ENCODE data around the gene NPPC. TPM values are rescaled to one million over a fixed set of nuclear protein-coding genes. Genes with fewer than 3 reads are reported as not detected.

The NPPC gene
- total RNA-seq, 1 experiment from 2014 or later: not detected

DNA sequence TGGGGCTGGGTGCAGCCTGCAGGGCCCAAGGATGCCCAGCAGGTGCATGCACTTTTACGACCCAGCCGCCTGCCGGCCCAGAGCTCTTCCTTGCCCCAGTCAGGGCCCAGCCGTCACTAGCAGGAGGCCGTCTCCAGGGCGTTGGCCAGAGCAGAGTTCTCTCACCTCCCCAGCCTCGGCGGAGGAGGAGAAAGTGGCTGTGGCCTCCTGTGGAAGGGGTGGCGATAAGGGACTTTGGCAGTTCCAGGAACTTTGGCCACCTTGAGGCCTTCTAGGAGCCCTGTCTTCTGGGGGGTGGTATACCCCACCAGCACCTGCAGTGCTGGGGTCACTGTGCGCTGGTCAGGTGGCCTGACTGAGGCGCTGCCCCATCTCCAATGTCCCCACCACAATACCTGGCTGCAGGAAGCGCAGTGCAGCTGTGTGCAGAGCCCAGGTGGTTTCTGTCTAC, 22.0 kb downstream of the NPPC start:
- no peaks in the 10 kb centered on the region for H3K79me2 ChIP-seq (ENCODE audit: low read length)
- H3K4me3 ChIP-seq (ENCODE audit: low read length): no peak overlapping the region
- H3K9me3 ChIP-seq (ENCODE audit: low read length): no peaks in the 10 kb centered on the region
- H3K27me3 ChIP-seq (ENCODE audit: low read length): no peaks in the 10 kb centered on the region
- H2AFZ ChIP-seq (ENCODE audit: low read length): no peak overlapping the region
- no peaks in the 10 kb centered on the region for H3F3A ChIP-seq (ENCODE audit: low read length, unreplicated experiment)
- TF ChIP-seq EZH2 (IDR thresholded peaks at IDR 0.05; ENCODE audit: low read length, unreplicated experiment) (no peak), EZH2phosphoT487 (IDR thresholded peaks at IDR 0.05; ENCODE audit: borderline replicate concordance, low read length) (no peak)
- TF ChIP-seq, protein P1, sequence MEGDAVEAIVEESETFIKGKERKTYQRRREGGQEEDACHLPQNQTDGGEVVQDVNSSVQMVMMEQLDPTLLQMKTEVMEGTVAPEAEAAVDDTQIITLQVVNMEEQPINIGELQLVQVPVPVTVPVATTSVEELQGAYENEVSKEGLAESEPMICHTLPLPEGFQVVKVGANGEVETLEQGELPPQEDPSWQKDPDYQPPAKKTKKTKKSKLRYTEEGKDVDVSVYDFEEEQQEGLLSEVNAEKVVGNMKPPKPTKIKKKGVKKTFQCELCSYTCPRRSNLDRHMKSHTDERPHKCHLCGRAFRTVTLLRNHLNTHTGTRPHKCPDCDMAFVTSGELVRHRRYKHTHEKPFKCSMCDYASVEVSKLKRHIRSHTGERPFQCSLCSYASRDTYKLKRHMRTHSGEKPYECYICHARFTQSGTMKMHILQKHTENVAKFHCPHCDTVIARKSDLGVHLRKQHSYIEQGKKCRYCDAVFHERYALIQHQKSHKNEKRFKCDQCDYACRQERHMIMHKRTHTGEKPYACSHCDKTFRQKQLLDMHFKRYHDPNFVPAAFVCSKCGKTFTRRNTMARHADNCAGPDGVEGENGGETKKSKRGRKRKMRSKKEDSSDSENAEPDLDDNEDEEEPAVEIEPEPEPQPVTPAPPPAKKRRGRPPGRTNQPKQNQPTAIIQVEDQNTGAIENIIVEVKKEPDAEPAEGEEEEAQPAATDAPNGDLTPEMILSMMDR (conservative IDR thresholded peaks at IDR 0.05; ENCODE audit: low read depth, low read length): no peak
- no peaks in the 10 kb centered on the region for H4K20me1 ChIP-seq (ENCODE audit: low read length)
- BruUV-seq (replicated peaks): no TSS peak
- H3K4me2 ChIP-seq (ENCODE audit: low read length): no peak overlapping the region
- H3K9ac ChIP-seq (ENCODE audit: low read length): no peak overlapping the region
- ATAC-seq (no peak), DNase-seq (no peak)
- CTCF ChIA-PET: no interaction called here
- intact Hi-C loops (cut with micrococcal nuclease): loop anchor here (5.0 kb wide), 1 partner anchor 52 kb away; no protein-coding TSS in a partner anchor
- 0 out of 2 replicates have a peak, but pooled peaks cover 2% of the 10 kb centered on the region for H3K4me1 ChIP-seq (ENCODE audit: insufficient read depth, low read length)
- no peaks in the 10 kb centered on the region for H3K9me2 ChIP-seq (replicated peaks; ENCODE audit: low read length)
- POLR2A ChIA-PET (ENCODE audit: unreplicated experiment): no interaction called here
- no peaks in the 10 kb centered on the region for H3K36me3 ChIP-seq (ENCODE audit: low read depth, low read length)
- H3K27ac ChIP-seq (ENCODE audit: low read length): no peak overlapping the region

DNA sequence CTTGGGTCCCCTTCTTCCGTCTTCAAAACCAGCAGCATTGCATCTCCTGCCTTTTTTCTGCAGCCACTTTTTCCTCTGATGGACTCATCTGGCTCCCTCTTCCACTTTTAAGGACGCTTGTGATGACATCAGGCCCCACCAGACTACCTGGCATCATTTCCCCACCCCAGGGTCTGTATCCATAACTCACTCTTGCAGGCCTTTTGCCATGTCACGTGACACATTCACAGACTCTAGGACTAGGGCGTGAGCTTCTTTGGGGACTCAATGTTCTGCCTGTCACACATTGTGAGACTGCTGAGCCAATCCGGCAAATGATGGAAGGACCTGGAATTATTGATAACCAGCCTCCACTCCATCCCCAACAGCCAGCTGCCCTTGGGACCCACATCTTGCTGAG, 23.6 kb downstream of the NPPC start:
- Histone ChIP-seq H3K36me3 (ENCODE audit: low read depth, low read length) (no peaks in the 10 kb centered on the region), H3K4me1 (ENCODE audit: insufficient read depth, low read length) (0 out of 2 replicates have a peak, but pooled peaks cover 2% of the 10 kb centered on the region), H3K4me2 (ENCODE audit: low read length) (no peak overlapping the region), H3F3A (ENCODE audit: low read length, unreplicated experiment) (no peaks in the 10 kb centered on the region), H3K9ac (ENCODE audit: low read length) (no peak overlapping the region), H2AFZ (ENCODE audit: low read length) (no peak overlapping the region), H3K9me3 (ENCODE audit: low read length) (no peaks in the 10 kb centered on the region), H4K20me1 (ENCODE audit: low read length) (no peaks in the 10 kb centered on the region), H3K79me2 (ENCODE audit: low read length) (no peaks in the 10 kb centered on the region), H3K27ac (ENCODE audit: low read length) (no peak overlapping the region), H3K9me2 (replicated peaks; ENCODE audit: low read length) (no peaks in the 10 kb centered on the region), H3K4me3 (ENCODE audit: low read length) (no peak overlapping the region), H3K27me3 (ENCODE audit: low read length) (no peaks in the 10 kb centered on the region)
- ChIA-PET CTCF (no interaction called here), POLR2A (ENCODE audit: unreplicated experiment) (no interaction called here)
- ATAC-seq (no peak), DNase-seq (no peak)
- no peak for TF ChIP-seq EZH2 (IDR thresholded peaks at IDR 0.05; ENCODE audit: low read length, unreplicated experiment)
- TF ChIP-seq EZH2phosphoT487 (IDR thresholded peaks at IDR 0.05; ENCODE audit: borderline replicate concordance, low read length): no peak
- TF ChIP-seq, protein P1 (conservative IDR thresholded peaks at IDR 0.05; ENCODE audit: low read depth, low read length): no peak
- no TSS peak for BruUV-seq (replicated peaks)
- intact Hi-C loops (cut with micrococcal nuclease): loop anchor here (5.0 kb wide), 1 partner anchor 50 kb away; no protein-coding TSS in a partner anchor

DNA sequence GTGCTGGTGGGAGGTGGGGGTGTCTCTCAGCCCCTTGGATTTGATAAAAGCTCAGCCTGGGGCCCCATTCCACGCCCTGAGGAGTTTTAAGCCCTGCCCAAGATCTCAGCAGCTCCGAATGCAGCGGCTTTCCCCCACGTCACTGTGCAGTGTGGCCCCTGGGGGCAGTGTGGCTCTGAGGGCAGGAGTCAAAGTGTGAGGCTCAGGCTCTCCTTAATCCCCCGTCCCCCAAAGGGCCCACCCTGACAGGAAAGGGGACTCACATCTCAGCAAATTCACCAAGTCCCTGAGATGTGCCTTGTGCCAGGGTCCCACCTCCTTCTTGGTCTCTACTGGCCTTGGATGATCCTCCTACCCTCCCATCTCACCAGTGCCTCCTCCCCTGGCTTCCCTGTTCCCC, 25.2 kb downstream of the NPPC start:
- no peaks in the 10 kb centered on the region for H3K27me3 ChIP-seq (ENCODE audit: low read length)
- H3K27ac ChIP-seq (ENCODE audit: low read length): no peak overlapping the region
- no peak overlapping the region for H3K9ac ChIP-seq (ENCODE audit: low read length)
- ATAC-seq (peak; percentile 18), DNase-seq (no peak)
- intact Hi-C loops (cut with micrococcal nuclease): loop anchor here (1.0 to 5.0 kb wide), 2 partner anchors 49 to 539 kb away; no protein-coding TSS in a partner anchor
- H3K9me2 ChIP-seq (replicated peaks; ENCODE audit: low read length): no peaks in the 10 kb centered on the region
- no TSS peak for BruUV-seq (replicated peaks)
- no peak overlapping the region for H3K4me3 ChIP-seq (ENCODE audit: low read length)
- no peaks in the 10 kb centered on the region for H3K9me3 ChIP-seq (ENCODE audit: low read length)
- no peaks in the 10 kb centered on the region for H3K36me3 ChIP-seq (ENCODE audit: low read depth, low read length)
- no peaks in the 10 kb centered on the region for H3F3A ChIP-seq (ENCODE audit: low read length, unreplicated experiment)
- ChIA-PET CTCF (interaction anchor here (0.6 to 1.5 kb wide), 6 partner anchors 10 to 540 kb away, joined by 3 to 4 read pairs (median 4); no protein-coding TSS in a partner anchor), POLR2A (ENCODE audit: unreplicated experiment) (no interaction called here)
- no peak for TF ChIP-seq EZH2 (IDR thresholded peaks at IDR 0.05; ENCODE audit: low read length, unreplicated experiment)
- TF ChIP-seq, protein P1 (conservative IDR thresholded peaks at IDR 0.05; ENCODE audit: low read depth, low read length): no peak
- no peak for TF ChIP-seq EZH2phosphoT487 (IDR thresholded peaks at IDR 0.05; ENCODE audit: borderline replicate concordance, low read length)
- H4K20me1 ChIP-seq (ENCODE audit: low read length): no peaks in the 10 kb centered on the region
- peak overlapping the region; percentile 70 for H2AFZ ChIP-seq (ENCODE audit: low read length)
- 0 out of 2 replicates have a peak, but pooled peaks cover 2% of the 10 kb centered on the region for H3K4me1 ChIP-seq (ENCODE audit: insufficient read depth, low read length)
- no peaks in the 10 kb centered on the region for H3K79me2 ChIP-seq (ENCODE audit: low read length)
- peak overlapping the region; percentile 44 for H3K4me2 ChIP-seq (ENCODE audit: low read length)
